Glomerular endothelial cell (primary cell): ENCODE measurements around the gene RCAN2. TPM values are rescaled to one million over a fixed set of nuclear protein-coding genes. Genes with fewer than 3 reads are reported as not detected.

Source experiments
- DNase-seq: peaks from one replicate; pipeline ENCODE4 v3.0.0-alpha.2; 2011; ENCODE audit warnings: low read depth, low spot score; ENCODE audit errors: extremely low read depth
- total RNA-seq: library from RNA; depleted of rRNA; stranded (reverse); fragments of >200 nt; gene quantifications from 2 replicates; pipeline ENCODE4 v1.2.3, GENCODE V29; 2015

RCAN2 gene
- total RNA-seq, 1 donor from 2014 or later: 5.7 TPM

DNA sequence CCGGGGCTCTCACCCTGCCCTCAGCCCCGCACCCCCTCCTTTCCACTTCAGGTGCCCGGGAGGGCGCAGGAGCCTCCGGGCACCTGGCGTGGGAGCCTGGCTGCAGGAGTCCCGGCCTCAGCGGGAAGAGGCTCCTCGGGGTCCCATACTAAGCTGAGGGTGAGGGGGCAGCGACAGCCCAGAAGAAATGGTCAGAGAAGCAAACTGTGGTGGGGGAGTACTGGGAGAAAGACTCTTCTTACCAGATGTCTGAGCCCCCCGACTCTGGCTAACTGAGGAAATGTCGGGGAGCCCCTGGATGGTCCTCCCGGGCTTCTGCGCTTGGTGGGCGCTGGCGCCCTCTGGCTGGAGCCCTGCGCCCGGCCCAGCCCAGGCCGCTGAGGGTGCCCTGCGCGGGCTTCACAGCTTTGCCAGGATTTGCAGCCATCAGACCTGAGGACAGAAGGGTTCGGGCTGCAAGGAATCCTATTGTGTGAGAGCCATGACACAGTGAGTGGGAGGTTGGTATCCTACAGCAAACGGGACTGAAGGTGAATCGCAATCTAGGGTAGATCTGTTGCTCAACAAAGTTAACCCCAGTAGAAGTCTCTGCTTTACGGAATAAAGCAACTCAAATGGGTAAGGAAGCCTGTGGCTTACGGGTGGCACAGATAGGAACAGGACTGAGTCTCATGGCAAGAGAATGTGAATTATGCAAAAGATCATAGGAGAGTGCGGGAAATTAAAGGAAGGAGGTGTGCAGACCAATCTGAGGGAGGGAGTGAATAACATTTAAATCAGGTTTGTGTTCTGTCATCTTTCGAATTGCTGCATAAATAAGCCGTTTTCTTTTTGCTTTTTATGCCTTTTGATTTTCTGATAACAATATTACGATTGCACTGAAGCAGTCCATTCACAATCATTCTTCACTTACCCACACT, 639 bp upstream of the RCAN2 start:
- DNase-seq: no peak

DNA sequence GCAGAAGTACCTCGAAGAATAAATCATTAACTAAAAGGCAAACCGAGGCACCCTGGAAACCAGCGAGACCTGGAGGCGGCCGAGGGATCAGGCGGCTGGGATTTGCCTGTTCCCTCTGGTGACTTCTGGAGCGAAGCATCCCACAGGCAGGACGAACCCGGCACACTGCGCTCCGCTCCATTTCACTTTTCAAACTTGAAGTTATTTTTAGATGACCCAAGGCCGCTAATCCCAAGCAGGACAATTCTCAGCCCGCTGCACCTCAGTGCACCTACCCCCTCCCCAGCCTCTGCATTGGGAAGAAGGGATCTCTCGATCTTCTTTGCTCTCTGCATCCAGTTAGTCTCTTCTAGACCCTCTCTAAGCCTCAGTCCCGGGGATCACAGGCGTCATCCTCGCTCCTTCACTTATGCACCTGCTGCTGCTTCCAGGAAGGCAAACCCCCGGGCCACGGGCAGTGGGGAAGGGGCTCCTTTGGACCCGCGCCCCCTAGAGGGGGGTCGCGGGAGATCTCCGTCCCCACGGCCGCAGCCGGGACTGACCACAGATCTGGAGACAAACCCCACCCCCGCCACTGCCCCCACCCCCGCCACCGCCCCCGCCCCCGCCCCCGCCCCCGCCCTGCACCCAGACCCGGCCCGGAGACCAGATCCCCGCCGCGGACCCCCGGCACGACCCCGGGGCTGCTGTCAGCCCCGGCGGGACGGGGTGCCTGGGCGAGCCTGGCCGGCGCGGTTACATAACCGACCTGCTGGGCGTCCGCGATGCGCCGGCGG, 636 bp downstream of the RCAN2 start:
- DNase-seq: no peak

DNA sequence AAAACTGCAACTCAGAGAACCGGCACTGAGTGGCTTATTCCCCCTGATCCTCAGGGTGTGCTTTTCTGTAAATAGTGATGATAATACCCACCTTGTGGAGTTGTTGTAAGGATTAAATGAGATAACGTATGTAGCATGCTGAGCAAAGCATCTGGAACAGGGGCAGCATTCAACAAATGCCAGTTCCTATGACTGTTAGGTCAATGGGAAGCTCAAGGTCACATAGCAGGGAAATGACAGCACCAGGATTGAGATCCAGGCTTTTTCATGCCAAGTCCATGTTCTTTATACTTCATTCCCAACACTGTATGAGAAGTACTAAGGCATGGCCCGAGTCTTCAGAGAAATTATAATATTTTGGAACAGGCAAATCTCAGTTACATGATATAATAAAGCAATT, 5.1 kb downstream of the RCAN2 start:
- DNase-seq: no peak

DNA sequence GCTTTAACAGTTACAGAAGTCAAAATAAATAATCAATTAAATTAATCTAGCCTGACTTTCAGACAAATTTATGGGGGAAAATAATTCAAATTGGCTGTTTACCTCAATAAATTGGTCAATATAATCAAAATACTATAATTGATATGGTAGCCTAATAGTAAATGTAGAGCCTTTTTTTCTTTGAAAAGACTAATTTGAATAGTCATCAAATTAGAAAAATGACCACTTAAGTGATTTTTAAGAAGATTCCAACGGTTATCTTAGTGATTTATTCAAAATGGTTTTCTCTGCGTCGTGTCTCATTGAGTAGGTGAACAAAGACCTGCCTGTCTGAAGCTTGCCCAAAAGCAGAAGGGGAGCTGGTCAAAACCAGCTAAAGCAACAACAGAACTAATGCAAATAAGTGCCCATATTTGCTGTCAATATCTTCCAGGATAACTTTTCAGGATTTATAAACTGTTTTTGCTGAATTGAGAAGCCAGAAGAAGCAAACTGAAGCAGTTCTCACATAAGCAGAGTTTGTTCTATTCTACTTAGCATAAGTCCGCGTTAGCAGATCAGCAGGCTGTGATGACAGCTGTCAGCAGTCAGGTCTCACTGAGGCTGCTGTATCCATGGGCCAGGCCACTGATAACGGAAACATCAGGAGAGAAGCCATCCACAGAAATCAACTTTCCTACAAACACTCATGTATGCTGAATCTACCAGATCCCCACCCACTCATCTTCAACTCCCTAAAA, 7.0 kb downstream of the RCAN2 start:
- no peak for DNase-seq

DNA sequence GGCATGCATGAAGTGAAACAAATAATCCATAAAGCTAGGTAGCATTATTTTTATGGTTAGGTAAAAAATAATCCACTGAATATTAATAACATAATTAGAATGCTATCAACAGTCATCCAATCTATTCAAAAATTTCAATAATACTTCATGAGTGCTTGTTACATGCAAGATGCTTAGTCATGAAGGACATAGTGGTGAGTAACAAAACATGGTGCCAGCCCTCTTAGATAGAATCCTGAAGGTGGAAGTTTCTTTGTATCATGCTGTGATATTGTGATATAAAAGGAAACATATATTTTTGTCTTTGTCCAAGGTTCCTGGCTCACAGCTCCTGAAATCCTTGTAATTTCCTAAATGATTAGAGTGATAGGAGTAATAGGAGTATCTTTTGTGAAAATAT, 14.9 kb downstream of the RCAN2 start:
- DNase-seq: no peak

DNA sequence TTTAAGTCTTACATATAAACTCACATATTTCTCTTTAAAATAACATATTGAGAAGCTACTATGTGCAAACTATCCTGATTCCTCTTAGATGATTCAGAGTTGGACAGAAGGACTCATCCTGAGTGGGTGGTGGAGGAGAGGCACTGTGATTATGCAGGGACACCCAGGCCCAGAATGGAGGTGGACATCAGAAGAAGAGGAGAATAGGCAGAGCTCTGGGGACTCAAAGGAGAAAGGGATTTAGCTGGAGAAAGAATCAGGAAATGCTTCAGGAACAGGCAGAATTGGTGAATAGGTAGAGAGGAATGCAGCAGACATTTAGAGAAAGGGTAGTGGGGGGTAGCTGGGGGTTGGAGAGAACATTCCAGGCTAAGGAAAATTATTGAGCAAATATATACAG, 17.4 kb downstream of the RCAN2 start:
- no peak for DNase-seq

DNA sequence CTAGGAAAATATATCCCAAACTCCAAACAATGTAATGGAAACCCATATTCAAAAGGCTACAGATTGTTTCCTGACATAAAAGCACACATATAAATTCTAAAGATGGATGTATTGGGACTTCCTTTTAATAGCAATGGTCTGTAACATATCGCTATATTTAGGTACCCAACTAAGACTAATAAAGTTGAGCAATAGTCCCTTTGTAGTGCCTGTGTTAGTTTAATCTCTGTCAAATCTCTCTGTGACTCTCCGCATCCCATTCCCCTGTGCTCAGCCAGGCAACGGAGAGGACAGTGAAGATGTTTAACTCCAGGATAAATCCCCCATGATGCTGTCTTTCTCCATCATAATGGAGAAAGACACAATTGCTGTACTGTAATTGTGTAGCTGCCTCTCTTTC, 19.0 kb downstream of the RCAN2 start:
- no peak for DNase-seq

DNA sequence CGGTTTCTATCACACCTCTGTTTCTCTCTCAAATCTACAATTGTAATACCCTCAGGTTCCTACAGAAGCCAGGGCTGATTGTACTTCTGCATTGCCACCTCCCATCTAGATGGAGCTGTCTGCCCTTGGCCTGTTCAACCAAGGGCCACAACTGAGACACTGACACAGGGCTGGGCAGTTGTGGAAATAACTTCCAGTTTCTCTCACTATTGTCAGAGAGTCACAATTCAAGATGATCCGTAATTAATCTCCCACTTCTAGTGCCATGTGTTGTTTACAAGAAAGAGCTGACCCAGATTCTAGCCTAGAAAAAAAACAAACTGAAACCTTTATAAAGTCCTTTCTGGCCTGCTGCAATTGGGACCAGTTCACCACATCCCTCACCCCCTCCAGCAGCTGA, 22.2 kb downstream of the RCAN2 start:
- DNase-seq: no peak

DNA sequence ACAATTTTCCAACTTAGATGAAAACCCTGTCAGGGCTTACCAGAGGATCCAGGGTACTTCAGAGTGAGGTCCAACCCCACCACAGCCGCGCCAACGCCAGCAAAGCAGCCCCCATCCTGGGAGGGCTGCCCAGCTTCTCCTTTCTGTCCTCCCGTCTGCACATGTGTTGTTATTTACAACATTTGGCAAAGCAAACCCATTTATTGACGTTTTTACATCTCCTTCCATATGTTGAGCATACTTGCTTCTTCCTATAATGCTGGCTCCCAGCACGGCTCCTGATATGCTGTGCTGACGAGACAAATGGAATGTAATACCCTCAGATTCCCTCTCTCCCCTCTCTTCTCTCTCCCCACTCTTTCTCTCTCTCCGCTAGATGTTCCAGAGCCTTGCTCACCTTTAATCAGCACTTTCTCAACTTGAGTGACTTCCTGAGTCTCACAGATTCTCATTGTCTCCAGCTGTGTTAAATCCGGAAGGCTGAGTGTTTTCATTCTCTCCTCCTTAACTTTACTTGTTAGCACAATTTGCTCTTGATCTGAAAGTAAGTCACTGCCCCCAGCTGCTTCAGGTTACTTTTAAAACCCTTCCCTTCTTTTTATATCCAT, 22.7 kb downstream of the RCAN2 start:
- DNase-seq: no peak

DNA sequence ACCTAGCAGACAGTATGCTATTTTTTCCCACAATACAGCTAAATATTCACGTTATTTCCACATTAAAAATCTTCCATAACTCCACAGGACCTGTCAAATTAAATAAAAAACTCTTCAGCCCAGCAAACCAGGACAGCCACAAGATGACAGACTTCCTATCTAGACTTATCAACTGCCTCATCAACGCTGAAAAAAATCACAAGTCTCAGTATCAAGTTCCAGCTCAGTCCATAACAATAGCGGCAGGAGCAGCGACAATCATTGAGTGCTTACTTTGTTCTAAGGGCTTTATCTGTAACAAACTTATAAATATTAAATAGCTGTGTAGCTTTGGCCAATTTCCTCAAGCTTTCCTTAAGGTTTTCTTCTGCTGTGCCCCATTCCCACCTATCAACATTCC, 24.7 kb downstream of the RCAN2 start:
- no peak for DNase-seq

DNA sequence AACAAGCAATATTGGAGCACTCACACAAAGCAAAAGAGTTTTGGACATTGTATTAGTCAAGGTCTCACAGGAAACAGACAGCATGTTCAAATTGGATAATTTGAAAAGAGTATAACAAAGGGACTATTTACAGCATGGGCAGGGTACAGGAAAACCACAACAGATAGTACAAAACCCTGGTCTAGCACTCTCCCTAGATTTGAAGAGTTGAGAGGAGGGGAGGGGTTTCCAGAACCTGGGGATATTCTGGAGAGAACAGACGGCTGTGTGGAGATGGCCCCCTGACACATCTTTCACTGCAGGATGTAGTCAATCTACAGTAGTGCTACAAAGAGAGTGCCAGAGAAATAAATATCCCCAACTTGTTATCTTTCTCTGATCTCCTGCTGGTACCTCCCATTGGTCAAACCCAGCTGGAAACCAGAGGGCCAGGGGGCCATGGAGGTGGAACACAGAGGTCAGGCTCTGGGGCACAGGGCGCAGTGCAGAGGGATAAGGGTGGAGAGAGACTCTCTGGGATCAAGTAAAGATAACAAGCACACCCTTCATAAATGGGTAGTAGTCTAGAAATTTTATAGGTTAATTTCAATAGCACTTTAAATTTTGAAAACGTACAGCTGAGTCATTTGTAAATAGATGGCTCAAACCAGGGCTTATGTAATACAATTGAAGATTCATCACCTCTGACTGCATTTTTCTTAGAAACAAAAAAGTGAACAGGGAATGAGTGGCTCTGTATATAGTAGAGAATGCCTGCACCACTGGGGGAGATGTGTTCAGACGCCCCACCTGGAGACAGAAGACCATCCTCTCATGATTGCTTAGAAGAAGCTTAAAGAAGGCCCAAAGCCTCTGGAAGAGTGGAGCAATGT, 25.7 kb downstream of the RCAN2 start:
- no peak for DNase-seq

DNA sequence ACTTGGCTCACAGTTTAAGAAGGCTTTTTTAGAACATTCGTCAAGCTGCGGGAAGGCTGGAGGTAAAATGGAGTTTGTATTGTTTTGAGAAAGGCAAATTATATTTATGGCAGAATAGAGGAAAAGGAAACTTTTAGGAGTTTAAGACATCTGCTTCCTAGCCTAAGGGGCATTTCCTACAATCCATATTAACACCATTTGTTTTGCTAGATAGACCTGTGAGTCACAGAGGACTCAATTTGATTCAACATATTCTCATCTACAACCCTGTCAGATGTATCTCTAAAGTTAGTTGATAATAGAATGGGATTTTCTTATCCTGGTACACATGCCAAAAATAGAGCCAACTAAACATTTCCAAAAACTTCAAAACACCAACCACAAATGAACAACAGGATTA, 35.0 kb downstream of the RCAN2 start:
- no peak for DNase-seq

DNA sequence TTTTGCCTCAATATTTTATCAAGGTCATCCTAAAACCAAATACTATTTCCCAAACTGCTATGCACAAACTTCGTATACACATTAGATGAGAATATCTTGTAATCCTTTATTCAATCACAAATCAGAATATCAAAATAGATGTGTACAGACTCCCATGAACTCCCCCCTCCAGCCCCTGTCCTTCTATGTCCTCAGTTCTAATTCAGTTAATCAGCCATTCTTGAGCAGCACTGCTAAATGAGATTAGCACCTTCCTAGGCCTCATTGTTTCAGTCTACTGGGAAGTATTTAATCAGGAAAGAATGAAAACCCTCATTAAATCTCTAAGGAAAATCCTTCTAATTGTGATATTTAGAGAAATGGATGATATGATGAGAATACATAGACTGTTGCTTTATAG, 36.6 kb downstream of the RCAN2 start:
- no peak for DNase-seq

DNA sequence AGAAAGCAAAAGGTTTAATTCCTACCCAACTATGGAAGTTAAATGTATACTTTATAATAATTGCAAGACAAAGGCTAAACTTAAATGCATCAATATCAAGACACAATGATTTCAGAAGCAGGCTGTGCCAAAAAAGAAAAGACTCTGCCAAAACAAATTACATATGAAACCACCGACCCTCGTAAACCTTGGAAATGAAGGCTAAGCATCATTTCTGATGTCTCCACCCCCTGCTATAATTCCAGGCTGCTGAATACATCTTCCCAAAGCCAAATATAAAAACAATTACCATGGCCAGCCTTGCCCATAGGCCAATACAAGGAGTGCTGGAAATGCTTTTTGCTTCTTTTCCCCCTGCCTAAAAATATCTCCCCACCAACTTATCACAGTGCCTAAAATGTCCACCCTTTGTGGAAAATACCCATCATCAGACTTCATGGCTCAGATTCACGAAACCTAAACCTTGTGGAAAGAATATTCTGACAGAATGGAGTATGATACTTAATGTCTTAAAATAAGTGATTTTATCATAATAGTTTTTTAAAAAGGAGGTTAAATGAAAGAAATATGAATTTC, 37.4 kb downstream of the RCAN2 start:
- DNase-seq: no peak

DNA sequence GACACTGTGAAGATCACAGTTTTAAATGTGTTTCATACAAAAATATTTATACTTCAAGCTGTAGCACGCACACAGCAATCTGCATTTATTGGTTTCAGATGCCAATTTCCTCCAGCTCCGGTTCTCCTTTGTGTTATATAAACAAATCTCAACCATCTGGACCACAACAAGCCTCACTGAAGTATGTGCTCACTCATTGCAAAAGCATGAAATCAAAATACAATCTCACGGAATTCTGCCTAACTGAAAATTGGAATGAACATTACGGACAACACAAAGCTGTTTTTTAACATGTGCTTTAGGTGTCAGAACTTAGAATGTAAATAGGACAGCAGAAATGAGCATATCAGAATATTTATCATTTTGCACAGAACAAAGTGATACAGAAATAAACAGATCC, 38.0 kb downstream of the RCAN2 start:
- DNase-seq: no peak

DNA sequence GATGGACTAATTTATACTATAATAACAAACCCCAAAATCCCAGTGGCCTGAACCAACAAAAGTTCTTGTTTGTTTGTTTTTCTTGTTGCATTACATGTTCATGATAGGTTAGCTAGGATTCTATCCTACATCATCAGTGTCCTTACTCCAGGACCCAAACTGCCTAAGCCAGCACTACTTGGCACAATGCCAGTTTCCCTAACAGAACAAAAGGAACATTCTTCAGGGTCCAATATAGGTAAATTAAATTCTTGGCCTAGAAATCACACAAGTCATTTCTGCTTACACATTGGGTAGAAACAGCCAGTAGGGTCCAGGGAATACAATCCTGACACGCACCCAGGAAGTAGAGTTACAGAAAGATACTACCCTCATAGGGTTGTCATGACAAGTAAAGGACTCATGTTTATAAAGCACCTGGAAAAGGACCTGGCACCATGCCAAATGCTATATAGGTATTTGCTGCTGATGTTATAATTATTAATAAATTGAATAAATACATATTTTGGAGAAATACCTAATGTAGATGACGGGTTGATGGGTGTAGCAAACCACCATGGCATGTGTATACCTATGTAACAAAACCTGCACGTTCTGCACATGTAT, 38.8 kb downstream of the RCAN2 start:
- no peak for DNase-seq

DNA sequence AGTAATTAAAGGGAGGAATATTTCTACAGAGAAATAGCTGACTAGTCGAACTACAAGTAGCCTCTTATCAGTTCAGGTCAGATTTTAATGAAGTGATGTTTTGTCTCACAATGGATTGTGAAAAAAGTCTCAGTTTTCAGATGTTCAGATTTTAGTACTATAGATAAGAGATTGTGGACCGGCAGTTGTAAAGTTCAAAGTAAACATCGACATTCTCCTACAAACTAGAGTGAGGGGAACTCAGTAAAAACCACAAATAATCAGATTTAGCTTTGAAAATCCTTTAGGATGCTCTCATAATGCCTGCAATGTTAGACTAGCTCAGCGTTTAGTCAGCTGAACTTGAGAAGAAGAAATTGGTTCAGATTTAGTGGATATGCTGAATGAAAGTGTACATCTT, 39.9 kb downstream of the RCAN2 start:
- no peak for DNase-seq

DNA sequence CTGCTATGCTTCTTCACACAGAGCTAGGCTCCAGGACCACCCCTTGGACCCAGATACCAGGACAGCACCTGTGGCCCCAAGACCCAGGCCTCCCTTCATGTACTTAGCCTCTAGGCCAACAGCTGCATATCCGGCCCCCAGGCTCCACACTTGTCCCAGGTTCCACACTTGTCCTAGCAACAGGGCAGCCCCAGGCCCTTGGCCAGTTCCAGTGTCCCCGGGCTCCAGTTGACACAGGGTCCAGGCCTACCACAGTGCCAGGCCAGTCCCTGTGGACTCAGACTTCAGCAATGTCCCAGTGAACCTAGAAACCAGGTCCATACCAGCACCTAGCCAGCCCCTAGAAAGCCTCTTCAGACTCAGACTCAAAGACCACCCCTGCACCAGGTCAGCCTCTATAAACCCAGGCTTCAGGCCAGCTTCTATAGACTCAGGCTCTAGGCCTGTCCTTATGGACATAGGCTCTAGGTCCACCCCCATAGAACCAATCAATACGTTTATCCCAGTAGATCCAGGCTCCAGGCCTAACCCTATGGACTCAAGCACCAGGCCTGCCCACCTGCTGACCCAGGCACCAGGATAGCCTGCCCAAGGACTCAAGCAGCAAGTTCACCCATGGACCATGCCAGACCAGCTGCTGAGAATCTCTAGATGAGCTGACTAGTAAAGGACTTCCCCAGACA, 46.3 kb downstream of the RCAN2 start:
- no peak for DNase-seq

DNA sequence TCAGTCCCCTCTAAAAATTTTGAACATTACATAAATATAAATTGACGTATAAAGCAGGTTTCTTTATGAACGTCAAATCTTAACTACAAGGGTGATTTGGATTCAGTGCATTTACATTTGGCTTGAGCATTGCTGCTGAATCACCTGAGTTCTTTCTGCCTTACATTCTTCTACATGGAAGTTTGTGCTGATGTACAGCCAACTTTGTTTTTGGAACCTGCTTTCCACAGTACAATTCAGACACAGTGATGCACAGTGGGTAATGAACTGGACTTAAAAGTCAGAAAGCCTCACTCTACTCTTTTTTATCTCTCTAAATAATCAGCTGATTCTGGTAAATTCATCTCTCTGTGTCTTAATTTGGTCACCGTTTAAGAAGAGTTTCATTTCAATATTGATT, 47.6 kb downstream of the RCAN2 start:
- DNase-seq: no peak
